Heart right ventricle (tissue), 16 donors: ENCODE data around the gene LCE5A. TPM values are rescaled to one million over a fixed set of nuclear protein-coding genes. Genes with fewer than 3 reads are reported as not detected.

Source experiments
- ATAC-seq, 8 donors: fragments of 200-7000 bp; cut with Tn5 transposase; one replicate each; pipeline ENCODE4 v1.9.1; 2020; ENCODE audit warnings: mild to moderate bottlenecking in 8 of 8, moderate library complexity in 8 of 8, moderate number of reproducible peaks in 1 of 8
- DNase-seq, 2 donors: peaks; one replicate each; pipeline ENCODE4 v3.0.0-alpha.2; 2020
- H3K27ac ChIP-seq, 10 donors: fragments of 200-600 bp; sonication (generic) in 2 of 10; one replicate each; pipeline versions ENCODE4 v1.5.0 to v1.8.0; 2020 to 2022; ENCODE audit warnings: mild to moderate bottlenecking in 3 of 10
- H3K27me3 ChIP-seq, 7 donors: fragments of 200-600 bp; one replicate each; pipeline ENCODE4 v1.8.0; 2021 to 2022; ENCODE audit warnings: mild to moderate bottlenecking in 2 of 7
- H3K36me3 ChIP-seq, 9 donors: fragments of 200-600 bp; sonication (generic) in 1 of 9; one replicate each; pipeline versions ENCODE4 v1.5.0 to v1.8.0; 2020 to 2022; ENCODE audit warnings: mild to moderate bottlenecking in 2 of 9
- H3K4me1 ChIP-seq, 9 donors: fragments of 200-600 bp; sonication (generic) in 1 of 9; one replicate each; pipeline versions ENCODE4 v1.5.0 to v1.8.0; 2020 to 2022; ENCODE audit warnings: mild to moderate bottlenecking in 4 of 9
- H3K4me3 ChIP-seq, 10 donors: fragments of 200-600 bp; sonication (generic) in 2 of 10; one replicate each; pipeline versions ENCODE4 v1.5.0 to v1.8.0; 2020 to 2022; ENCODE audit warnings: mild to moderate bottlenecking in 7 of 10, moderate library complexity in 2 of 10
- H3K9me3 ChIP-seq, 11 donors: fragments of 200-600 bp in 10 of 11; sonication (generic) in 2 of 11; one replicate each; pipeline versions ENCODE4 v1.5.0 to v1.8.0; 2013 to 2022; ENCODE audit warnings: mild to moderate bottlenecking in 2 of 11, control low read depth in 1 of 11, moderate library complexity in 1 of 11
- WGBS, 2 donors: extraction: QIAGEN DNeasy Blood & Tissue Kit; methylation state at CpG; one replicate each; pipeline ENCODE4 v1.1.7; 2013; ENCODE audit warnings: inconsistent platforms in 1 of 2; 5-methylcytosine and 5-hydroxymethylcytosine counted together
- intact Hi-C, 10 donors: fragments of 100-400 bp; cut with DNase I; formaldehyde crosslinking; loops; one replicate each; pipeline versions ENCODE4 v1.11.1 to v1.14.2; 2022
- polyA plus RNA-seq, 2 donors: library from polyadenylated mRNA; stranded (reverse); fragments of 200-250 nt; gene quantifications; one replicate each; pipeline ENCODE4 v1.2.3, GENCODE V29; 2013
- total RNA-seq, 10 donors: library from RNA; stranded (reverse); fragmentation: NEBNext Ultra II Directional in 3 of 10; extraction: Animal tissue kit (Norgen Biotek cat#: 25700) in 3 of 10; gene quantifications; one replicate each; pipeline versions ENCODE4 v1.2.1 to v1.2.4, GENCODE V29; 2021 to 2023
- TF ChIP-seq, protein P1 (sequence below), 9 donors: fragments of 200-600 bp; sonication (generic) in 2 of 9; IDR thresholded peaks; one replicate each; pipeline versions ENCODE4 v1.5.0 to v1.8.0; 2021 to 2022; ENCODE audit warnings: antibody characterized with exemption in 9 of 9, mild to moderate bottlenecking in 5 of 9, moderate library complexity in 1 of 9
- donor health status: Arrhythmogenic right ventricular cardiomyopathy.
- donor health status: ischemic (EF 13 %, LVEDD 7.1; RV severe dilation, severe dysfunction).
- donor health status: healthy with polysubstance abuse.
- donor health status: DM: no; HTN: yes; CAD: no.
- donor health status: DM: no; HTN: no; CAD: no.
- donor health status: ischemic (EF 25% LVEDD 6.9; RV normal size, moderate dysfunction).
- donor health status: ischemic (EF 25% LVEDD 5.7; RV mildly dilated, moderate dysfunction).
- donor health status: healthy.
- donor health status: DM: yes; HTN: yes; CAD: no.
- donor health status: Ischemic cardiomyopathy.
- donor health status: ischemic (EF 35%, LVEDD 5.7; RV mildly dilated, moderate dysfunction).
- donor health status: nonischemic (EF 11% LVEDD 7.7; RV severe dilation, severe dysfunction).
- donor health status: DM: yes; HTN: yes; CAD: no.
- donor health status: PGD.
- donor health status: ischemic (EF 29% LVEDD 5.4; RV normal size, mild dysfunction).
- donor health status: nonischemic (EF 23%, LVEDD 6.1; RV moderate dilation, normal function).

LCE5A gene
- total and polyA plus RNA-seq, 12 donors: 0.07 TPM; not detected in 11

GRCh38 chr1:152513081-152513480 is 2.5 kb downstream of the LCE5A start:
- intact Hi-C loops: no loop called here
- Histone ChIP-seq H3K27me3 (peaks cover 0 to 87% (median 60%) of the 10 kb centered on the region in 7 donors), H3K36me3 (no peaks in the 10 kb centered on the region), H3K27ac (no peak overlapping the region), H3K4me1 (peaks cover 0 to 10% (median 8%) of the 10 kb centered on the region in 9 donors), H3K9me3 (no peaks in the 10 kb centered on the region), H3K4me3 (no peak overlapping the region)
- TF ChIP-seq, protein P1, sequence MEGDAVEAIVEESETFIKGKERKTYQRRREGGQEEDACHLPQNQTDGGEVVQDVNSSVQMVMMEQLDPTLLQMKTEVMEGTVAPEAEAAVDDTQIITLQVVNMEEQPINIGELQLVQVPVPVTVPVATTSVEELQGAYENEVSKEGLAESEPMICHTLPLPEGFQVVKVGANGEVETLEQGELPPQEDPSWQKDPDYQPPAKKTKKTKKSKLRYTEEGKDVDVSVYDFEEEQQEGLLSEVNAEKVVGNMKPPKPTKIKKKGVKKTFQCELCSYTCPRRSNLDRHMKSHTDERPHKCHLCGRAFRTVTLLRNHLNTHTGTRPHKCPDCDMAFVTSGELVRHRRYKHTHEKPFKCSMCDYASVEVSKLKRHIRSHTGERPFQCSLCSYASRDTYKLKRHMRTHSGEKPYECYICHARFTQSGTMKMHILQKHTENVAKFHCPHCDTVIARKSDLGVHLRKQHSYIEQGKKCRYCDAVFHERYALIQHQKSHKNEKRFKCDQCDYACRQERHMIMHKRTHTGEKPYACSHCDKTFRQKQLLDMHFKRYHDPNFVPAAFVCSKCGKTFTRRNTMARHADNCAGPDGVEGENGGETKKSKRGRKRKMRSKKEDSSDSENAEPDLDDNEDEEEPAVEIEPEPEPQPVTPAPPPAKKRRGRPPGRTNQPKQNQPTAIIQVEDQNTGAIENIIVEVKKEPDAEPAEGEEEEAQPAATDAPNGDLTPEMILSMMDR (IDR thresholded peaks at IDR 0.05): no peak
- WGBS, 2 donors: 55 to 57% methylated on average over 3 of the region's 3 CpGs
- ATAC-seq: no peak
- DNase-seq: no peak

- TF ChIP-seq, protein P1 (IDR thresholded peaks at IDR 0.05): no peak
- no peaks in the 10 kb centered on the region for H3K36me3 ChIP-seq
- H3K4me3 ChIP-seq: peak overlapping the region in 9 of 10 donors; percentile 6 to 40 (median 22)
- H3K27ac ChIP-seq: no peak overlapping the region
- H3K9me3 ChIP-seq: no peaks in the 10 kb centered on the region
- intact Hi-C loops: no loop called here
- H3K4me1 ChIP-seq: peaks cover 0 to 10% (median 8%) of the 10 kb centered on the region in 9 donors
- DNase-seq (no peak), ATAC-seq (no peak)
- H3K27me3 ChIP-seq: peaks cover 0 to 73% (median 60%) of the 10 kb centered on the region in 7 donors
- WGBS, 2 donors: 28 to 31% methylated on average over 17 of the region's 17 CpGs
Measured at GRCh38 chr1:152514715-152515433, 4.3 kb downstream of the LCE5A start.

GRCh38 chr1:152515434-152515783 is 4.8 kb downstream of the LCE5A start:
- peak in 4 of 8 donors; percentile 11 to 37 (median 25) for ATAC-seq
- WGBS, 2 donors: 0 to 2% methylated on average over 32 to 33 of the region's 33 CpGs
- Histone ChIP-seq H3K36me3 (no peaks in the 10 kb centered on the region), H3K9me3 (no peaks in the 10 kb centered on the region), H3K4me1 (peaks cover 0 to 10% (median 8%) of the 10 kb centered on the region in 9 donors), H3K27ac (no peak overlapping the region), H3K27me3 (peaks cover 0 to 71% (median 60%) of the 10 kb centered on the region in 7 donors), H3K4me3 (peak overlapping the region in 9 of 10 donors; percentile 6 to 40 (median 22))
- TF ChIP-seq, protein P1 (IDR thresholded peaks at IDR 0.05): no peak
- no peak for DNase-seq
- intact Hi-C loops: no loop called here

- DNase-seq (no peak), ATAC-seq (no peak)
- WGBS, 2 donors: 72% methylated on average over 7 of the region's 7 CpGs
- intact Hi-C loops: no loop called here
- Histone ChIP-seq H3K4me3 (no peak overlapping the region), H3K9me3 (no peaks in the 10 kb centered on the region), H3K4me1 (peaks cover 0 to 10% (median 8%) of the 10 kb centered on the region in 9 donors), H3K36me3 (no peaks in the 10 kb centered on the region), H3K27me3 (peaks cover 0 to 66% (median 55%) of the 10 kb centered on the region in 7 donors), H3K27ac (no peak overlapping the region)
- TF ChIP-seq, protein P1 (IDR thresholded peaks at IDR 0.05): no peak
Measured at GRCh38 chr1:152516082-152516481, 5.5 kb downstream of the LCE5A start.
